GM23338 (cell line): Measurements from ENCODE around the gene COL16A1. TPM values are rescaled to one million over a fixed set of nuclear protein-coding genes. Genes with fewer than 3 reads are reported as not detected.

ENCODE experiments used
- ATAC-seq: fragments of 200-7000 bp; cut with Tn5 transposase; 3 replicates; pipeline ENCODE4 v1.9.1; 2020
- DNase-seq: peaks from one replicate; pipeline ENCODE4 v3.0.0-alpha.2; 2015; ENCODE audit warnings: low spot score
- H2AFZ ChIP-seq: fragments of 200-600 bp; sonication (generic); 2 replicates; pipeline ENCODE4 v1.8.0; 2016; ENCODE audit warnings: antibody characterized with exemption, mild to moderate bottlenecking, moderate library complexity
- H3F3A ChIP-seq: fragments of 200-600 bp; sonication (generic); replicated peaks from 2 replicates; pipeline ENCODE4 v1.8.0; 2017; ENCODE audit warnings: antibody characterized with exemption, mixed run types, low read depth
- H3K27ac ChIP-seq: fragments of 200-600 bp; sonication (generic); 2 replicates; pipeline ENCODE4 v1.6.1; 2016; ENCODE audit warnings: low read depth
- H3K27me3 ChIP-seq: fragments of 200-600 bp; sonication (generic); 2 replicates; pipeline ENCODE4 v1.8.0; 2016; ENCODE audit warnings: mild to moderate bottlenecking, mixed run types, moderate library complexity; ENCODE audit not compliant: insufficient read depth
- H3K36me3 ChIP-seq: fragments of 200-600 bp; sonication (generic); 2 replicates; pipeline ENCODE4 v1.8.0; 2016; ENCODE audit warnings: mild to moderate bottlenecking; ENCODE audit not compliant: insufficient read depth
- H3K4me1 ChIP-seq: fragments of 200-600 bp; sonication (generic); 2 replicates; pipeline ENCODE4 v1.8.0; 2016; ENCODE audit warnings: mild to moderate bottlenecking, moderate library complexity; ENCODE audit not compliant: insufficient read depth
- H3K4me2 ChIP-seq: fragments of 200-600 bp; sonication (generic); 2 replicates; pipeline ENCODE4 v1.7.1; 2017; ENCODE audit warnings: mixed run types
- H3K4me3 ChIP-seq: fragments of 200-600 bp; sonication (generic); 2 replicates; pipeline ENCODE4 v1.6.1; 2016; ENCODE audit warnings: mixed run types
- H3K79me2 ChIP-seq: fragments of 200-600 bp; sonication (generic); replicated peaks from 2 replicates; pipeline ENCODE4 v1.8.0; 2017; ENCODE audit warnings: mild to moderate bottlenecking; ENCODE audit not compliant: insufficient read depth
- H3K9me2 ChIP-seq: fragments of 200-600 bp; sonication (generic); 2 replicates; pipeline ENCODE4 v1.8.0; 2017; ENCODE audit not compliant: insufficient read depth
- H4K20me1 ChIP-seq: fragments of 200-600 bp; sonication (generic); replicated peaks from 2 replicates; pipeline ENCODE4 v1.8.0; 2017; ENCODE audit warnings: mild to moderate bottlenecking; ENCODE audit not compliant: insufficient read depth
- H3K27ac Mint-ChIP-seq: 2 replicates; pipeline ENCODE4 v1.8.0; 2020; ENCODE audit warnings: inconsistent platforms, mild to moderate bottlenecking, moderate library complexity, mixed read lengths
- H3K27me3 Mint-ChIP-seq: 3 replicates; pipeline ENCODE4 v1.8.0; 2022; ENCODE audit warnings: low read depth, mild to moderate bottlenecking, moderate library complexity, mixed read lengths, inconsistent platforms; ENCODE audit not compliant: insufficient read depth, poor library complexity
- H3K36me3 Mint-ChIP-seq: 3 replicates; pipeline ENCODE4 v1.8.0; 2021; ENCODE audit warnings: low read depth, mild to moderate bottlenecking, inconsistent platforms, moderate library complexity, mixed read lengths
- H3K4me1 Mint-ChIP-seq: 3 replicates; pipeline ENCODE4 v1.8.0; 2020; ENCODE audit warnings: mild to moderate bottlenecking, inconsistent platforms, mixed read lengths
- H3K4me3 Mint-ChIP-seq: 3 replicates; pipeline ENCODE4 v1.8.0; 2021; ENCODE audit warnings: moderate library complexity, mild to moderate bottlenecking, inconsistent platforms, mixed read lengths
- H3K9me3 Mint-ChIP-seq: 3 replicates; pipeline ENCODE4 v1.8.0; 2020; ENCODE audit warnings: moderate library complexity, mild to moderate bottlenecking, inconsistent platforms, mixed read lengths
- CREB1 ChIP-seq: fragments of 250-450 bp; sonication (Bioruptor Pico); IDR thresholded peaks from 2 replicates; pipeline ENCODE4 v1.5.0; 2020; ENCODE audit warnings: low read depth, mild to moderate bottlenecking, moderate library complexity
- CTCF ChIP-seq, 2 experiments: fragments of 200-600 bp in 1 of 2; sonication (generic) in 1 of 2; conservative IDR thresholded peaks; 2 replicates each; pipeline versions ENCODE4 v1.5.1 to v1.6.1; 2016 to 2017; ENCODE audit warnings: antibody characterized with exemption in 2 of 2, low read depth in 2 of 2, mild to moderate bottlenecking in 2 of 2, moderate library complexity in 1 of 2
- EZH2 ChIP-seq: fragments of 200-600 bp; sonication (generic); IDR thresholded peaks from one replicate; pipeline ENCODE4 v1.8.0; 2017; ENCODE audit warnings: antibody characterized with exemption, mild to moderate bottlenecking, low read depth; ENCODE audit not compliant: unreplicated experiment
- EZH2phosphoT487 ChIP-seq: fragments of 200-600 bp; sonication (generic); IDR thresholded peaks from one replicate; pipeline ENCODE4 v1.8.1; 2018; ENCODE audit warnings: antibody characterized with exemption; ENCODE audit not compliant: unreplicated experiment
- JUNB ChIP-seq: IDR thresholded peaks from one replicate; pipeline ENCODE4 v1.6.1; 2016; ENCODE audit warnings: antibody characterized with exemption; ENCODE audit not compliant: unreplicated experiment
- NANOG ChIP-seq: IDR thresholded peaks from 2 replicates; pipeline ENCODE4 v1.6.1; 2016; ENCODE audit warnings: antibody characterized with exemption, borderline replicate concordance
- REST ChIP-seq: IDR thresholded peaks from one replicate; pipeline ENCODE4 v1.6.1; 2018; ENCODE audit warnings: antibody characterized with exemption; ENCODE audit not compliant: unreplicated experiment
- STAT1 ChIP-seq: IDR thresholded peaks from one replicate; pipeline ENCODE4 v1.6.1; 2016; ENCODE audit warnings: antibody characterized with exemption; ENCODE audit not compliant: unreplicated experiment
- ZNF114 ChIP-seq: fragments of 250-450 bp; sonication (Bioruptor Pico); IDR thresholded peaks from 2 replicates; pipeline ENCODE4 v1.5.0; 2020; ENCODE audit warnings: mild to moderate bottlenecking, moderate library complexity
- ZNF462 ChIP-seq: fragments of 250-450 bp; sonication (Bioruptor Pico); IDR thresholded peaks from 2 replicates; pipeline ENCODE4 v1.5.0; 2020; ENCODE audit warnings: mild to moderate bottlenecking, moderate library complexity
- polyA plus RNA-seq: library from polyadenylated mRNA; unstranded; fragments of >200 nt; fragmentation: Nextera tagmentation; extraction: Ambion mirVana; gene quantifications from 2 replicates; pipeline ENCODE4 v1.2.1, GENCODE V29; 2016
- total RNA-seq: library from RNA; depleted of rRNA; stranded (reverse); fragments of >200 nt; shearing (Covaris generic); gene quantifications from 2 replicates; pipeline ENCODE4 v1.2.3, GENCODE V29; 2014
- TF ChIP-seq, protein P1 (sequence below): IDR thresholded peaks from 2 replicates; pipeline ENCODE4 v1.6.1; 2016; ENCODE audit warnings: antibody characterized with exemption

The COL16A1 gene
- total and polyA plus RNA-seq, 2 experiments from 2014 or later: 4.2 to 13.2 TPM

- Histone ChIP-seq H3K27me3 (no peaks in the 10 kb centered on the region), H3K4me3 (no peak overlapping the region), H3K27ac (no peak overlapping the region), H2AFZ (no peak overlapping the region), H3K79me2 (no peaks in the 10 kb centered on the region), H3K36me3 (0 out of 2 replicates have a peak, but pooled peaks cover 4% of the 10 kb centered on the region), H4K20me1 (no peaks in the 10 kb centered on the region; the same call in 1 of the 2 replicates), H3F3A (no peaks in the 10 kb centered on the region), H3K4me1 (no peaks in the 10 kb centered on the region), H3K9me2 (no peaks in the 10 kb centered on the region), H3K4me2 (no peak overlapping the region)
- Mint-ChIP-seq H3K4me1 (peaks cover 4% of the 10 kb centered on the region; the same call in 2 of the 3 replicates), H3K27ac (no peak overlapping the region), H3K27me3 (peaks cover 13% of the 10 kb centered on the region), H3K9me3 (no peaks in the 10 kb centered on the region), H3K36me3 (peaks cover 10% of the 10 kb centered on the region), H3K4me3 (no peak overlapping the region)
- no peak for DNase-seq
- TF ChIP-seq, protein P1, sequence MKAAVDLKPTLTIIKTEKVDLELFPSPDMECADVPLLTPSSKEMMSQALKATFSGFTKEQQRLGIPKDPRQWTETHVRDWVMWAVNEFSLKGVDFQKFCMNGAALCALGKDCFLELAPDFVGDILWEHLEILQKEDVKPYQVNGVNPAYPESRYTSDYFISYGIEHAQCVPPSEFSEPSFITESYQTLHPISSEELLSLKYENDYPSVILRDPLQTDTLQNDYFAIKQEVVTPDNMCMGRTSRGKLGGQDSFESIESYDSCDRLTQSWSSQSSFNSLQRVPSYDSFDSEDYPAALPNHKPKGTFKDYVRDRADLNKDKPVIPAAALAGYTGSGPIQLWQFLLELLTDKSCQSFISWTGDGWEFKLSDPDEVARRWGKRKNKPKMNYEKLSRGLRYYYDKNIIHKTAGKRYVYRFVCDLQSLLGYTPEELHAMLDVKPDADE: no peak
- no peak for TF ChIP-seq CREB1 (CRISPR knock-in tag)
- TF ChIP-seq NANOG: no peak
- no peak for TF ChIP-seq EZH2phosphoT487
- TF ChIP-seq EZH2: no peak
- no peak for TF ChIP-seq REST
- TF ChIP-seq JUNB: no peak
- TF ChIP-seq STAT1: no peak
- no peak for TF ChIP-seq CTCF (conservative IDR thresholded peaks at IDR 0.05; ENCODE audit: low read depth in 2 of 2)
- TF ChIP-seq ZNF462 (CRISPR knock-in tag): no peak
- no peak for TF ChIP-seq ZNF114 (CRISPR knock-in tag)
- no peak for ATAC-seq
These were observed 78.1 kb downstream of the COL16A1 start for GRCh38 chr1:31625561-31626222.
